ENCODE results near the gene NUP210L.

The NUP210L gene

DNA sequence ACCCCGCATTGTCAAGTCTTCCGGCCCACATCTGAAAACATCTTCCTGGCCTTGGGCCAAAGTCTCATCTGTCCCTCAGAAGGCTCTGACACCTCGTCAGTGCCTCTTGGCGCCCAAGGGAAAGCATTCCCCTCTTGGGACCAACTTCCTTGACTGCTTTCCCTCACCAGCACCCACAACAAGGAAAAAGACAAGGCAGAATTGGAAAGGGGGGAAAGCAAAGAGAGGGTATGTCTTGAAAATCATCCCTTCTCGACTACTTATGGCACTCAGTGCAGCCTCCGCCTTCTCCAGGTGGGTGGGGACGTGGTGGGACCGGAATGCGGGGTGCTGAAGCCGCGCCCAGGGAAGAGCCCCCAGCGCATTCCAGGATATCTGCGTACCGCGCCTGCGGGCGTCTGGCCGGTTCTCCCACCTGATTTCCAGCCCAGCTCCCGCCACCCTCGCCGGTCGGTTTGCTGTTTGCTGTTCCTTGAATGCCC is 191.0 kb downstream of the NUP210L start:
- peak overlapping the region; percentile 83 for H3K4me3 ChIP-seq (ENCODE audit: low read depth, low read length)
- TF ChIP-seq, protein P1, sequence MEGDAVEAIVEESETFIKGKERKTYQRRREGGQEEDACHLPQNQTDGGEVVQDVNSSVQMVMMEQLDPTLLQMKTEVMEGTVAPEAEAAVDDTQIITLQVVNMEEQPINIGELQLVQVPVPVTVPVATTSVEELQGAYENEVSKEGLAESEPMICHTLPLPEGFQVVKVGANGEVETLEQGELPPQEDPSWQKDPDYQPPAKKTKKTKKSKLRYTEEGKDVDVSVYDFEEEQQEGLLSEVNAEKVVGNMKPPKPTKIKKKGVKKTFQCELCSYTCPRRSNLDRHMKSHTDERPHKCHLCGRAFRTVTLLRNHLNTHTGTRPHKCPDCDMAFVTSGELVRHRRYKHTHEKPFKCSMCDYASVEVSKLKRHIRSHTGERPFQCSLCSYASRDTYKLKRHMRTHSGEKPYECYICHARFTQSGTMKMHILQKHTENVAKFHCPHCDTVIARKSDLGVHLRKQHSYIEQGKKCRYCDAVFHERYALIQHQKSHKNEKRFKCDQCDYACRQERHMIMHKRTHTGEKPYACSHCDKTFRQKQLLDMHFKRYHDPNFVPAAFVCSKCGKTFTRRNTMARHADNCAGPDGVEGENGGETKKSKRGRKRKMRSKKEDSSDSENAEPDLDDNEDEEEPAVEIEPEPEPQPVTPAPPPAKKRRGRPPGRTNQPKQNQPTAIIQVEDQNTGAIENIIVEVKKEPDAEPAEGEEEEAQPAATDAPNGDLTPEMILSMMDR (IDR thresholded peaks at IDR 0.05; ENCODE audit: borderline replicate concordance, insufficient read depth, low read depth, low read length): no peak

- TF ChIP-seq, protein P1 (IDR thresholded peaks at IDR 0.05; ENCODE audit: borderline replicate concordance, insufficient read depth, low read depth, low read length): no peak
Measured at GRCh38 chr1:153963030-153963849, 191.6 kb downstream of the NUP210L start, which contains the start of gene SLC39A1. Gene SLC39A1, minus strand, starts transcription at chr1:153963537. Its CDS starts 822 bp downstream, at chr1:153962715.

GRCh38 chr1:153962088-153963029 is 192.5 kb downstream of the NUP210L start:
- TF ChIP-seq, protein P1 (IDR thresholded peaks at IDR 0.05; ENCODE audit: borderline replicate concordance, insufficient read depth, low read depth, low read length): 0 out of 2 replicates have a peak, but pooled peaks have one; percentile 5
- H3K4me3 ChIP-seq (ENCODE audit: low read depth, low read length): peak overlapping the region; percentile 83

More at GRCh38 chr1:153963030-153963849, 191.6 kb downstream of the NUP210L start, which contains the start of gene SLC39A1:
- H3K4me3 ChIP-seq (ENCODE audit: low read depth, low read length): peak within 1 kb of the TSS; percentile 83

- no peak overlapping the region for H3K4me3 ChIP-seq (ENCODE audit: low read depth, low read length)
- TF ChIP-seq, protein P1 (IDR thresholded peaks at IDR 0.05; ENCODE audit: borderline replicate concordance, insufficient read depth, low read depth, low read length): no peak
Measured at GRCh38 chr1:153961421-153961820, 193.5 kb downstream of the NUP210L start.

- H3K4me3 ChIP-seq (ENCODE audit: low read depth, low read length): no peak overlapping the region
- TF ChIP-seq, protein P1 (IDR thresholded peaks at IDR 0.05; ENCODE audit: borderline replicate concordance, insufficient read depth, low read depth, low read length): no peak
Measured at GRCh38 chr1:153960206-153960605, 194.7 kb downstream of the NUP210L start.

- no peak overlapping the region for H3K4me3 ChIP-seq (ENCODE audit: low read depth, low read length)
- TF ChIP-seq, protein P1 (IDR thresholded peaks at IDR 0.05; ENCODE audit: borderline replicate concordance, insufficient read depth, low read depth, low read length): no peak
Measured at GRCh38 chr1:153959454-153959853, 195.4 kb downstream of the NUP210L start.

Data from GM12875 (cell line).